ENCODE results near the gene ZP2.
A peak's percentile ranks its signal among the peaks of the same experiment; 100 is the strongest.
"Not testable (repeated sequence)": the region's sequence is repeated elsewhere in the genome, so short reads cannot be mapped to it uniquely, and the experiment has no call there.

Gene ZP2

GRCh38 chr16:21214086-21214485 lies 2.7 kb upstream of the ZP2 start:
- DNase-seq, result no peak

GRCh38 chr16:21208446-21209230 lies 2.7 kb downstream of the ZP2 start:
- DNase-seq, result no peak

- no peak for DNase-seq
Measured at GRCh38 chr16:21206550-21206949, 4.8 kb downstream of the ZP2 start.

GRCh38 chr16:21205303-21205702 lies 6.1 kb downstream of the ZP2 start:
- DNase-seq, result no peak

GRCh38 chr16:21203155-21203797 lies 8.1 kb downstream of the ZP2 start:
- DNase-seq, result no peak

GRCh38 chr16:21199607-21200218 lies 11.7 kb downstream of the ZP2 start:
- DNase-seq, result no peak

- no peak for DNase-seq
Measured at GRCh38 chr16:21197621-21198020, 13.8 kb downstream of the ZP2 start.

GRCh38 chr16:21197112-21197511 lies 14.3 kb downstream of the ZP2 start:
- no peak for DNase-seq

- DNase-seq, result not testable (repeated sequence)
Measured at GRCh38 chr16:21195330-21195729, 16.0 kb downstream of the ZP2 start.

- peak; percentile 7 for DNase-seq
Measured at GRCh38 chr16:21194771-21195301, 16.5 kb downstream of the ZP2 start.

- no peak for DNase-seq
Measured at GRCh38 chr16:21192991-21193390, 18.4 kb downstream of the ZP2 start.

GRCh38 chr16:21190599-21190998 lies 20.8 kb downstream of the ZP2 start:
- DNase-seq, result peak; percentile 71

GRCh38 chr16:21190013-21190412 lies 21.4 kb downstream of the ZP2 start:
- DNase-seq, result no peak

- no peak for DNase-seq
Measured at GRCh38 chr16:21189311-21189710, 22.1 kb downstream of the ZP2 start.

- no peak for DNase-seq
Measured at GRCh38 chr16:21186326-21186691, 25.1 kb downstream of the ZP2 start.

GRCh38 chr16:21185659-21186325 lies 25.6 kb downstream of the ZP2 start:
- no peak for DNase-seq

- DNase-seq, result no peak
Measured at GRCh38 chr16:21184834-21185233, 26.5 kb downstream of the ZP2 start.

- no peak for DNase-seq
Measured at GRCh38 chr16:21183995-21184394, 27.4 kb downstream of the ZP2 start.

GRCh38 chr16:21179983-21180365 lies 31.4 kb downstream of the ZP2 start:
- no peak for DNase-seq

- no peak for DNase-seq
Measured at GRCh38 chr16:21179126-21179982, 32.0 kb downstream of the ZP2 start.

GRCh38 chr16:21175397-21175796 lies 36.0 kb downstream of the ZP2 start:
- no peak for DNase-seq

- no peak for DNase-seq
Measured at GRCh38 chr16:21172650-21173049, 38.7 kb downstream of the ZP2 start.
